Stimulated activated CD8-positive, alpha-beta memory T cell treated with anti-CD3 and anti-CD28 coated beads, Interleukin-4, amount 100 ng/mL, for 1 hour (primary cell): ENCODE measurements around the gene LYZL2.
"Not testable (repeated sequence)": the region's sequence is repeated elsewhere in the genome, so short reads cannot be mapped to it uniquely, and the experiment has no call there.

Experiments used
- DNase-seq, 2 donors: peaks; one replicate each; pipeline ENCODE4 v3.0.0-alpha.2; 2020; ENCODE audit warnings: low read depth in 2 of 2, low spot score in 1 of 2

The LYZL2 gene

DNA sequence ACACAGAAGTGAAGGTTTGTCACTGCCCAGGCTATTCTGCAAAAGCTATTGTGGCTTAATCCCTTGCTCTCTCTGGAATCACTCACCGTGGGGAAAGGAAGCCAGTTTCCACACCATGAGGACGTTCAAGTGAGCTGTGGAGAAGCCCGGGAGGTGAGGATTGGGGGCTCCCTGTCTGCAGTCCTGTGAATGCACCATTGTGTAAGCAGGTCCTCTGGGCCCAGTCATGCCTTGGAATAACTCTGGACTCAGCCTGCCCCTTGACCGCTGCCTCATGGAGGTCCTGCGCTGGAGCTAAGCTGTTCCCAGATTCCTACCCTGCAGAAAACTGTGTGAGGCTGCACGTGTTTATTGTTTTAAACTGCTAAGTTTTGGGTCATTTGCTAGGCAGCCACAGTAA, 33.5 kb downstream of the LYZL2 start:
- no peak for DNase-seq

DNA sequence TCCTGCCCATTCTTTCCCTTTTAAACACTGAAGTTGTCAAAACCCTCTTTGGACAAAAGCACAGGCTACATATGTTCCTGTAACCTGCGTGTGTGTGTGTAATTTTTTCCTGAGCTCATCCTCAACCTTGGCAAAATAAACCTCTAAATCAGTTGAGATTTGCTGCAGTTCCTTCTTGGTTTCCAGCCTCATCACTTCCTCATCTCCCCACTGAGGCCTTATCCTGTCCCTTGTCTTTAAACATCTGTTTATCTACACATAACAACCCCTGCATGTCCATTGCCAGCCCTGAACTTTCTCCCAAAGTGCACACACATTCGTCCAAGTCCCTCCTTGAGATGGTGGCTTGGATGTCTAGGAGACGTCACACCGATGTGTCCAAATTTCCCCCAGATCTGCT, 35.5 kb downstream of the LYZL2 start:
- no peak for DNase-seq

DNA sequence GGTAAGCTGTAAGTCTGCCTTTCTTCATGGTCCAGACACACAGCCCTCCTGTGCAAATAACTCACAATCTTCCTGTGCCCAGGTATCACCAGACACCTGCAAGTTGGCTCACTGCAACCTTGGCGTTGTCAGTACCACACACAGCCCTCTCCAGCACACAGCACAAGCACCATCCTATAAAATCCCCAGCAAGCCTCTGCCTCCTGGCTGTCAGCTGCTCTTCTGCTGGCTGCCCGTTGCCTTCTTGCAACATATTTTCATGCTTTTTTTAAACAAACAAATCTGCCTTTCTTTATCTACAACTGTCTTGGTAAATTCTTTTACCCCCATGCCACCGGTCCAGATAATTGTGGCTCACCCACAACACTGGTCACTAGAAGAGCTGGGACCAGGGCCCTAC, 36.8 kb downstream of the LYZL2 start:
- DNase-seq = not testable (repeated sequence)

DNA sequence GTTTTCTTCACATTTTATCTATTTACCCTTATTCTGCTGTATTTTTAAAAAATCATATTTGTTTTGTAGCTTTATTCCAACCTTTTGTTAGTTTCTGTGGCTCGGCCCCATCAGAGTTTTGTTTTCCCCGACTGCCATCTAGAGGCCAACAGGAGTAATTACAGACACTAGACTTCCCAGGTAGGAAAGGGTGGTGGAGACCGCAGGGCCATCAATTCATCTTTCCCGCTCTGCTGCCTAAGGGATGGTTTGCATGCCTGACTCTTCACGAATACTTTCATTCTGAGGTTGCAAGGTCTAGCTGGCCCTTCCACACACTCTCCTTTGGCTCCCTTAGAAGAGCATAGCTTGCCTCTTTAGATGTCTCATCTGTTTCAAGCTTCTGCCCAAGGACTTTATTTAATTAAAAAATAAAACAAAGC, 38.3 kb downstream of the LYZL2 start:
- DNase-seq = no peak

DNA sequence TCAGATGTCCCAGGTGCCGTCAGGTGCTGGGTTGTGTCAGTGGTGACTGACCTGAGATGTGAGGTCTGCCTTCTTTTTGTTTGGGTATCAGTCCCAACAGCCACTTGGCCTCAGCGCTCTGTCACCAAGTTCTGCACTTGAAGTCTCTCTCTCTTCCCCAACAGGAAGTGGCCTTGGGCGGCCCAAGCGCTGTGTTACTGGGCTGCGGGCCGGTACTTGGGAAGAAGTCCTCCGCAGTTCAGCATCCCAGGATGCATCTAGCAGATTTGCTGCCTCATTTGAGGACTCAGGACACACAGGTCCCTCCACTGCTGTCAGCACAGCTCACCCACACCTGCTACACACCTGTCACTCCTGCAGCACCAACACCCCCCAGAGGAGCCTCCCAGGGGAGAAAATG, 40.1 kb downstream of the LYZL2 start:
- DNase-seq = no peak

DNA sequence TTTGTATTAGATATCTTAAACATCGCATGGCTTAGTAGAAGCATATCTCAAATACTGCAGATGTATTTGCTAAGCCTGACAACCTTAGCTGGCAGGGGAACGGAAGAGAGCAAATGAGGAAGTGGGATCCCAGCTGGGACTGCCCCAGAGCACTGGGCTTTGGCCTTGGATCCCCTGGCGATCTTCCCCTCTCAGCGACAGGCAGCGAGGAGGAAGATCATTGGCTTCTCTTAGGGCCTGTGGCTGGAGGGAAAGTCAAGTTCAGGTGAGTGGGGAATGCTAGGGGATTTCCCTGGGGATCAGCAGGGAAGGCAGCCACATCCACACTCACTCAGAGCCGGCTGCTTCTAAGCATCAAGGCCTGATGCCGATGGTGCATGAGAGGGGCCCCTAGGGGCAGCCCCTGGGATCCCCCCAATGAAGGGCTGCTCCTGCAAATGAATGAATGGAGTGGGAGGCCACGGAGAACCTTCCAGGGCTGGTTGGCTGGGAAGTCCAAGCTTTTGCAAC, 42.0 kb downstream of the LYZL2 start:
- no peak for DNase-seq

DNA sequence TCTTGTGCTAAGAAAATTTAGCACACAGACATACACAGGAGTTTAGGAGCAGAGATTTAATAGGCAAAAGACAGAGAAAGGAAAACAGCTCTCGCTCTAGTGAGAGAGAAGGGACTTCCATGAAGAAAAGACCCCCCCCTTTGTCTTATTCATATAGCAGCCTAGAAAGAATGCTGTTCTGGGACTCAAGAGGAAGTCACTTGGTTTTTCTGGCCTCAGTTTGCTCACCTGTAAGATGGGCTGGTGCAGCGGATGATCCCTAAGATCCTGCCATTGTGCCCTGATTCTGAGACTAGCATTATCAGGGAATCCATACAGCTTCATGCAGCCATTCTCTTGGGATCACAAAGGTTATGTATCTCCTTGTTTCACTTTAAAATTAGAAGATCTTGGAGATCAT, 42.7 kb downstream of the LYZL2 start:
- no peak for DNase-seq

DNA sequence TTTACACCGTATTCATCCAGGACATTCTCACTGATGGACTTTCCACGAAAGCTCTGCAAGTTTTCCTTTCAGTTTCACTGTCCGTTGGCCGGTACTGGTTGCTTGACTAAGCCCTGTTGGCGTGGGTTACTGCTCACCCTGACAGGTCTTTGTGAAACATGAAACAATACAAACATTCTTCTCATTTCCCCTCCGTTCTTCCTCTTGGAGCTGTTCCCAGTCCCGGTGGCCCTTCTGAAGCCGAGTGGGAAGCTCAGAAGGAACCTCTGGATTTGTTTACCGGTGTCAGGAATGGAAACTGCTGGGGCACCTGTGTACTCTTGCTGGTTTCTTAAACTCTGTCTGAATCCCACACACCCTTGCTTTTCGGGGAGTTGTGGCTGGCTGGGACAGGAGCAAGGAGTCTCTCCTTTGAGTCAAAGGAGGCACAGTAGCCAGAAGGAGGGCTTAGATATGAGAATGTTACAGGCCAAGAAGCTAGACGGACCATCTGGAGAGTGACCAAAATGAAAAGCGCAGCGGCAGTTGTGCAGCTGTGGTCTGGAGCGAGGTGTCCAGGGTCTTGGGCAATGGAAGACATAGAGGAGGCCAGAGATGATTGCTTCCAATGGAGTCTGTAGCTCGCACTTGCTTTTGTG, 45.7 kb downstream of the LYZL2 start:
- DNase-seq = no peak

DNA sequence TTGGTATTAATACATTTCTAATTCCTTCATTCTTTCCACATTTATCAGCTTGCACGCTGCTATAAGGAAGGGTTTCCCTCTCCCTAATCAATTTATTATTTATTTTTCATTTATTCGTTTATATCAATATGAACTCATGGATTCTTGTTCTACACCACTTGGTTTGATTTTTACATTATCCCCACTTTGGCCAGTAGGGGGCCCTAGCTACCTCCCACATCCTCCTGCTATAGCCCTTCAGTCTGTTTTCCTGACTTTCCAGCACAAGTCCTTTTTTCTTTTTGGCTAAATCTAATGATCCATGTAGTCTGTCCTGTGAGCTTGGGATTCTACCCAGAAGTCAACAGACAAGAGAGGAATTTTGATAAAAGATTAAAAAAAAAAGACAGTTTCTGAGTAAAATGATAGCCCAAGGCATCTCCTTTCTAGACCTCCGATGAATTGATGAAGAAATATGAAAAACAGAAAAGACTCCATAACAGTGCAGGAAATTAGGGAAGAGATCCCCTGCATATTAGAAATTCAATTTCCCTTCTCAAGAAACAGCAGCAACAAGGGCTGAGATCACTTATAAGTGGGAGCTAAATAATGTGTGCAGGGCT, 47.7 kb downstream of the LYZL2 start:
- no peak for DNase-seq

DNA sequence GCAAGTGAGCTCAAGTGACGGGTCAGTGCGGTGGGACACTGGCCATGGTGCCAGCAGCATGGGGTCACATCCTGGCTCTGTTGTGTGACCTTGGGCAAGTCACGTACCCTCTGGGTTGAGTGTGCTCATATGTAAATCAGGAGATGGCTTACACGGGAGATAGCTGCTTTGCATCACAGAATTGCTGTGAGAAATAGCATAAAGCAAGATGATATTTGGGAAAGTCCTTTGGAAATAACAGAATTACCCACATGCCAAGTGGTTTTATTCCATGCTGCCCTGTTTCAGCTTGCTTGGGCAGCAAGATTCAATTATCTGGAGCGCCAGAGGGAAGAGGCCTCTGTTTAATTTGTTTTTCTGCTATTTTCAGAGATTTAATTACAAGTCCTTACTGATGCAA, 48.9 kb downstream of the LYZL2 start:
- no peak for DNase-seq

DNA sequence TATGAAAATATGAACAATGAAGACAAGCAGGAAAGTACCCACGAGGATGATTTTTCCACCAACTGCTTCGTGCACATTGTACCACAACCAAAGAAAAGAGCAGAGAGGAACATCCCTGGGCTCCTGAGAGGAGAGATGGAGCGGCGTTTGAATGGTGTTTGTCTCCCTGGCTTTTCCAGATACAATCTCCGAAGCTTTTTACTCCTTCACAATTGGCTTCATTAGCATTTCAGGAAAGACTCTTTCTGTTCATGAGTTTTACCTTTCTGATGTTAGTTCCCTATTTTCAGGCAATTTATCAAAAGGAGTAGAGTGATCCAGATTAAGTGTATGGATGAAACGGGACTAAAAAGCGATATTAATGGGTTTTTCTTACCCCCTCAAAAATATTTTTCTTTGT, 49.3 kb downstream of the LYZL2 start:
- DNase-seq = no peak

DNA sequence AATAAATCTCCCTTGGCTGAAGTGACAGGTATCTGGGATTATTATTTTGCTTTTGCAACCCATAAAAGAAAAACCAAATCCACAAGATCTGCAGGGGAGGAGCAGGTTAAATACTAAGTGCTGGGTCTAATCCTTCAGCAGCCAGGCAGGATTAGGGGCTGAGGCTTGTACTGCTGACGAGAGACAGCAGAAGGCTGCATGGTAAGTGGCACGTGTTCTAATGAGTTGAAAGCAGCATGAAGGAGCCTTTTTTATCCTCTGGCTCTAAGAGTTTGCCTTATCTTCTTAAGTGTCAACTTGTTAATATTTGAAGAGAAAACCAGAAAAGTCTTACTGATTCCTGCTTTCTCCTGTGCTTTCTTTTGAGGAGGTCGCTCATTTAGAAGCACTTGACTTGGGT, 50.0 kb downstream of the LYZL2 start:
- DNase-seq = no peak

DNA sequence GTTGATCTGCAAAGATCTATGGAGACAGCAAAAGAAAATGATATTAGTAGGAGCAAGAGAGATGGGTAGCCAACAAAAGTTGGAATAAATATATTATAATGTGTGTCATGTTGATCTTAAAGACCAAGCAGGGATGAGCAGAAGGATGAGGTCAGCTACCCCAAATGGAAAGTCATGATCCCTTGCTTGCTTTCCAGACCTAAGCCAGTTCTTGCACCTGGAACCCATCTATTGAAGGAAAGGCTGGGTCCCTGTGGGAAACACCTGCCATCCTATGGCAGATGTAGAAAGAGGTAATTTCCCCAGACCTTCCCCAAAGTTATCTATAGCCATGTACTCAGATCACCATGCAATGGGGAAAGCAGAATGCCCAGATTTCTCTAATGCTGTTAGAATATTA, 52.5 kb downstream of the LYZL2 start:
- no peak for DNase-seq

DNA sequence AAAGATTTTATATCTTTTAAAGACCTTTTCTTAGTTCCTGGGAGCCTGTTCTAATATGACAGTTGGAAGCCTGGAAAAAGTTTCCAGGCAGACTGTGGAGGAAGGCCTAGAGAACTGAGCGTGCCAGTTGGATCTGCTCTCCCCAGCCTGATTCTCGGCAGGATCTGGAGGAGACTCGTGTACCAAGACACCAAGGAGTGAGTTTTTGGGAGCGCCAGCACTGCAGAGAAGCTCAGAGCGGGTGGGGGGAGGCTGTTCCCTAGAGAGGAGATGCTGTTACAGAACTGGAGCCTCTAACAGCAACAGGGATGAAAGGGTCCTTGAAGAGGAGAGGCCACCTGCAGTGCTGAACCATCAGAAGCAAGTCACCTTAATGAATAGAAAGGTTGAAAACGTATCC, 52.9 kb downstream of the LYZL2 start:
- DNase-seq = no peak

DNA sequence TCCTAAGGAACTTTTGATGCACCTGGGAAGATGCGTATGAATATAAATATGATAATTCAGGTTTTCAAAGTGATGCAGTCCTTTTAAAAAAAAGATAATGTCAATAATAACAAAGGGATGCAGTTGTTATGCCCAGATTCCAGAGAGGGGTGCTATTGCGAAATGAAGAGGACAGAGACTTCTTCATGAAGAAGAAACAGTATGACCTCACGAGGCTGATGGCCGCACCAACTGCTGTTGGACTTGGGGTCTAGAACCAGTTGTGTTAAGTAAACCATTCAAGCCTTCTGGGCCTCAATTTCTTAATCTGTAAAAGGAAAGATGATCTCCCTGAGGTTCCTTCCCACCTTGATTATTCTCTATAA, 55.1 kb downstream of the LYZL2 start:
- DNase-seq = no peak

DNA sequence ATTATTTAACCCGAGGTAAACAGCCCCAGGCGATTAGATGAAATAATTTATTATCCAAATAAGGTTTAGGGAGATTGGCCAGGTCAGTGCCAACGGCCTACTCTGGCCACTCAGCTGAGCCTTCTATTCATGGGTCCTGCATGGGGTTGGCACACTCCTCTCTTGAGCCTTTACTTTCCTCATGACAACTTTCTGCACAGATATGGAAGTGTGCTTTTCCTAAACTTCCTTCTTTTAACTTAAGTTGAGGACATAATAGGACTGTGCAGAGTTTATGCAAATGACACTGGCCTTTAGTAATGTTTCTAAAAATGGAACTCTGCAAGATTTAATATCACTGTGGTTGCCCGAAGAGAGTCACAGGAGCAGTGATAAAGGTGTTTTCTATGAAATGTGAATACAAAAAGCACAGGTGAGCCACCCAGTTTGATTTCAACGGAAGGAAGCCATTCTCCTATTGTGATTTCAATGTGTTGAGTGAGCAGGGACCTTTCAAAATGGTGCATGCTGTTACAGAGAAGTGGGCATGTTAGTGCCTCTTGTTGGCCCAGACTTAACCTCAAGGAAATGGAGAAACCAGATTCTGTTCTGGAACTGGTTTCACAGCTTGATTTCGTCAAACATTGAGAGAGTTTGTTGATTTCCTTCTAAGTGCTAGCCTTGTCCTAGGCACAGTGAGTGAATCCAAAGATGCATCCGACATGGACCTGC, 55.7 kb downstream of the LYZL2 start:
- DNase-seq = no peak

DNA sequence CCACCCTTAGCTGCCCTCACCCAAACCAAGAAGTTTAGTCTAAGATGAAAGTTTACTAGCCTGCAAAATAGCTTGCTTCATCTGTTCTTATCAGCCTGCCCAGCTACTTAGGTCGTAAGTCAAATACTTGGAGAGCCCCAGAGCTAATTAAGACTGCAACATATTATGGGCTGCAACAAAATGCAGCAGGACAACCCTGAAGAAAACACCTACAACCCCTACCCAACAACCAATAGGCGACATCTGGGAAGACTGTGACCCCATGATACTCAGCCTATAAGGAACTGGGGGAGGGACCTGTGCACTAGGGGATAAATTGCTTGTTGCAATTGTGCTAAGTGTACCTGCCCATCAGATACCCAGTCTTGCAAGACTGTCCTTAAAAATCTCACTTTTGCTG, 64.1 kb downstream of the LYZL2 start:
- no peak for DNase-seq

DNA sequence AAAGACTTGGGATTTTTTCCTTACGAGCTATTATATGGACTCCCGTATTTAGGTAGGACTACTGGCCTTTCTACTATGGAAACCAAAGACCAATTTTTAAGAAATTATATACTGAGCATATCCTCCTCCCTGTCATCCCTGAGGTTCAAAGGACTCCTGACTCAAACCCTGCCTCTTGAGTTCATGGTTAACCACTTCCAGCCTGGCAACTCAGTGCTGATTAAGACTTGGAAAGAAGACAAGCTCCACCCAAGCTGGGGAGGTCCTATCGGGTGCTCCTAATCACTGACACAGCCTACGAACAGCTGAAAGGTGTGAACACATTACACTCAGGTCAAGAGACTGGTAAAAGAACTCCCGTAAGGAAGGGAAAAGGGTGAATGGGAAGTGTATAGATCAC, 66.8 kb downstream of the LYZL2 start:
- DNase-seq = no peak
